ENCODE data around the gene CDADC1. TPM values are rescaled to one million over a fixed set of nuclear protein-coding genes. Genes with fewer than 3 reads are reported as not detected.
A peak's percentile ranks its signal among the peaks of the same experiment; 100 is the strongest.

Gene CDADC1
- total and polyA plus RNA-seq, 2 donors (not counting 3 experiments of a cell fraction or from before 2014, with no cell fraction given), result 2.4 to 9.1 TPM

GRCh38 chr13:49300739-49301589 lies 53.2 kb downstream of the CDADC1 start:
- intact Hi-C loops (cut with micrococcal nuclease), result loop anchor here (1.0 to 5.0 kb wide), 5 partner anchors 136 to 548 kb away; partner anchors contain the start of gene RCBTB1
- H3K4me2 ChIP-seq (ENCODE audit: insufficient read depth, low read length), result peak overlapping the region; percentile 65
- POLR2A ChIA-PET, result no interaction called here

More at GRCh38 chr13:49300739-49301589, 53.2 kb downstream of the CDADC1 start:
- Histone ChIP-seq H3K27me3 (ENCODE audit: control insufficient read depth in 2 of 2, insufficient read depth in 2 of 2, low read length in 2 of 2) (no peaks in the 10 kb centered on the region), H2AFZ (ENCODE audit: low read depth, low read length) (peak overlapping the region; percentile 98), H3K4me1 (ENCODE audit: control insufficient read depth, extremely low read depth, insufficient read depth, low read length) (peaks cover 7% of the 10 kb centered on the region), H3K9me3 (replicated peaks; ENCODE audit: control insufficient read depth, insufficient read depth, low read length) (no peaks in the 10 kb centered on the region), H3K9ac (replicated peaks; ENCODE audit: extremely low read depth, insufficient read depth, low read length) (peak overlapping the region; percentile 19), H3K4me3 (replicated peaks in 1 of 3; ENCODE audit: insufficient read depth in 1 of 3, low read depth in 1 of 3, low read length in 3 of 3) (peak overlapping the region in 1 of 3 experiments; percentile 11), H3K79me2 (ENCODE audit: control insufficient read depth, insufficient read depth, low read length) (no peaks in the 10 kb centered on the region), H4K20me1 (replicated peaks; ENCODE audit: control insufficient read depth, extremely low read depth, insufficient read depth, low read length) (no peaks in the 10 kb centered on the region), H3K27ac (ENCODE audit: insufficient read depth, low read depth, low read length) (no peak overlapping the region), H3K9me1 (replicated peaks; ENCODE audit: control insufficient read depth, extremely low read depth, insufficient read depth, low read length) (no peaks in the 10 kb centered on the region), H3K36me3 (ENCODE audit: control insufficient read depth in 2 of 2, extremely low read depth in 1 of 2, insufficient read depth in 2 of 2, low read length in 2 of 2) (no peaks in the 10 kb centered on the region)
- FAIRE-seq (peak; percentile 93), DNase-seq (ENCODE audit: low read depth, low spot score) (peak; percentile 70)
- dilution Hi-C loops (cut with MboI; ENCODE audit: extremely low pct_ligation_motif_present, low sequenced_read_pairs), result no loop called here
- no TSS peak for BruUV-seq (replicated peaks)
- CTCF ChIA-PET, result interaction anchor here (0.7 to 4.8 kb wide), 8 partner anchors 11 to 307 kb away, joined by 3 to 60 read pairs (median 3); partner anchors contain the start of genes CAB39L and SETDB2
- no peak for TF ChIP-seq FOS (IDR thresholded peaks at IDR 0.05; ENCODE audit: borderline replicate concordance, insufficient read depth, low read length)
- peak; percentile 76 to 87 for TF ChIP-seq CTCF (IDR thresholded peaks at IDR 0.05; ENCODE audit: extremely low read depth in 1 of 2, insufficient read depth in 1 of 2, low read depth in 1 of 2, low read length in 2 of 2)
